Esophagus muscularis mucosa (tissue), 4 donors: ENCODE results near the gene DENND2C.

ENCODE experiments used
- CTCF ChIP-seq, 3 experiments: fragments of 200-600 bp in 2 of 3; fragments of 450-650 bp in 1 of 3; sonication (generic) in 2 of 3; IDR thresholded peaks; one replicate each; pipeline ENCODE4 v1.5.1; 2017 to 2019; ENCODE audit warnings: antibody characterized with exemption in 3 of 3, mild to moderate bottlenecking in 2 of 3, moderate library complexity in 1 of 3
- EP300 ChIP-seq: sonication (generic); formaldehyde crosslinking; IDR thresholded peaks from one replicate; pipeline ENCODE4 v1.6.1; 2017; ENCODE audit warnings: antibody characterized with exemption
- POLR2A ChIP-seq: fragments of 450-650 bp; IDR thresholded peaks from one replicate; pipeline ENCODE4 v1.6.1; 2017; ENCODE audit warnings: antibody characterized with exemption, moderate library complexity, mild to moderate bottlenecking, low read depth
- POLR2AphosphoS5 ChIP-seq, 2 donors: sonication (generic); formaldehyde crosslinking; IDR thresholded peaks; one replicate each; pipeline ENCODE4 v1.6.1; 2017; ENCODE audit warnings: antibody characterized with exemption in 2 of 2

DNA sequence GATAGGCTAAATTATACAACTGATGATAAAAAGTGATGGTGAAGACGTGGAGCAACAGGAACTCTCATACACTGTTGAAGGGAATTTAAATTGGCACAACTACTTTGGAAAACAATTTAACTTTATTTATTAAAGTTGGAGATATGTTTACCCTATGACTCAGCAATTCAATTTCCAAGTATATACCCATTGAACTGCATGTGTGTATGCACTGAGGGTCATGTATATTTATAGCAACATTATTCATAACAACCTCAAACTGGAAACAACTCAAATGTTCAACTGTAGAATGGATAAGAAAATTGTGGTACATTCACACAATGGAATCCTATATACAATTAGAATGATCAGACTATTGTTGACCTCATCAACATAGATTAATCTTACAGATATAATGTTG, 71.9 kb downstream of the DENND2C start:
- no peak for TF ChIP-seq CTCF (IDR thresholded peaks at IDR 0.05)
- TF ChIP-seq POLR2A: no peak
- TF ChIP-seq EP300: no peak
- TF ChIP-seq POLR2AphosphoS5 (IDR thresholded peaks at IDR 0.05): no peak
